Left ventricle myocardium inferior (tissue), 1 donor: ENCODE data around the gene PIGR. TPM values are rescaled to one million over a fixed set of nuclear protein-coding genes. Genes with fewer than 3 reads are reported as not detected.

Source experiments
- DNase-seq: peaks from one replicate; pipeline ENCODE4 v3.0.0-alpha.2; 2020
- H3K27ac ChIP-seq: fragments of 200-600 bp; replicated peaks from 2 replicates; pipeline ENCODE4 v1.8.0; 2021
- H3K27me3 ChIP-seq: fragments of 200-600 bp; 2 replicates; pipeline ENCODE4 v1.8.0; 2021; ENCODE audit warnings: low read depth
- H3K36me3 ChIP-seq: fragments of 200-600 bp; 2 replicates; pipeline ENCODE4 v1.8.0; 2021
- H3K4me1 ChIP-seq: fragments of 200-600 bp; 2 replicates; pipeline ENCODE4 v1.8.0; 2021
- H3K4me3 ChIP-seq: fragments of 200-600 bp; 2 replicates; pipeline ENCODE4 v1.8.0; 2021; ENCODE audit warnings: mild to moderate bottlenecking, moderate library complexity
- H3K9me3 ChIP-seq: fragments of 200-600 bp; replicated peaks from 2 replicates; pipeline ENCODE4 v1.8.0; 2021
- intact Hi-C: fragments of 100-400 bp; cut with micrococcal nuclease; formaldehyde crosslinking; loops from one replicate; pipeline ENCODE4 v1.11.0; 2022
- total RNA-seq: library from RNA; stranded (reverse); fragmentation: NEBNext Ultra II Directional; extraction: Animal tissue kit (Norgen Biotek cat#: 25700); gene quantifications from one replicate; pipeline ENCODE4 v1.2.1, GENCODE V29; 2021
- TF ChIP-seq, protein P1 (sequence below): fragments of 200-600 bp; IDR thresholded peaks from 2 replicates; pipeline ENCODE4 v1.8.0; 2021; ENCODE audit warnings: antibody characterized with exemption, mild to moderate bottlenecking, borderline replicate concordance
- donor health status: DM: no; HTN: yes; CAD: no; lungs with severe emphysema.

Gene PIGR
- total RNA-seq, 1 donor from 2014 or later = 0.91 TPM

DNA sequence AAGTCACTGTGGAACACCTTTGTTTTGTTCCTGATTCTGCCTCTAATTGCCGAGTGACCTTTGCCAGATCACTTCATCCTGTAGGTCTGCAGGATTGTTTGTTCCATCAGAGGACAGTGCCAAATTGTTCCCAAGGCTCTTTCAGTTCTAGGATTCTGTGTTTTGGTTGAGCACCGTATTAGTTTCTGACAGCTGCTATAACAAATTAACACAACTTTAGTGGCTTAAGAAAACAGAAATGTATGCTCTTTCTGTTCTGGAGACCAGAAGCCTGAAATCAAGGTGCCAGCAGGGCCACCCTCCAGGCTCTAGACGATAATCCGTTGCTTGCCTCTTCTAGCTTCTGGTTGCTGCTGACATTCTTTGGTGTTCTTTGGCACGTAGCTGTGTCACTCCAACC is 3.4 kb upstream of the PIGR start:
- Histone ChIP-seq H3K36me3 (no peaks in the 10 kb centered on the region), H3K4me1 (no peaks in the 10 kb centered on the region), H3K9me3 (peaks cover 5% of the 10 kb centered on the region), H3K4me3 (no peak overlapping the region), H3K27ac (no peak overlapping the region), H3K27me3 (peaks cover 59% of the 10 kb centered on the region)
- TF ChIP-seq, protein P1, sequence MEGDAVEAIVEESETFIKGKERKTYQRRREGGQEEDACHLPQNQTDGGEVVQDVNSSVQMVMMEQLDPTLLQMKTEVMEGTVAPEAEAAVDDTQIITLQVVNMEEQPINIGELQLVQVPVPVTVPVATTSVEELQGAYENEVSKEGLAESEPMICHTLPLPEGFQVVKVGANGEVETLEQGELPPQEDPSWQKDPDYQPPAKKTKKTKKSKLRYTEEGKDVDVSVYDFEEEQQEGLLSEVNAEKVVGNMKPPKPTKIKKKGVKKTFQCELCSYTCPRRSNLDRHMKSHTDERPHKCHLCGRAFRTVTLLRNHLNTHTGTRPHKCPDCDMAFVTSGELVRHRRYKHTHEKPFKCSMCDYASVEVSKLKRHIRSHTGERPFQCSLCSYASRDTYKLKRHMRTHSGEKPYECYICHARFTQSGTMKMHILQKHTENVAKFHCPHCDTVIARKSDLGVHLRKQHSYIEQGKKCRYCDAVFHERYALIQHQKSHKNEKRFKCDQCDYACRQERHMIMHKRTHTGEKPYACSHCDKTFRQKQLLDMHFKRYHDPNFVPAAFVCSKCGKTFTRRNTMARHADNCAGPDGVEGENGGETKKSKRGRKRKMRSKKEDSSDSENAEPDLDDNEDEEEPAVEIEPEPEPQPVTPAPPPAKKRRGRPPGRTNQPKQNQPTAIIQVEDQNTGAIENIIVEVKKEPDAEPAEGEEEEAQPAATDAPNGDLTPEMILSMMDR = no peak
- DNase-seq = no peak
- intact Hi-C loops = no loop called here

DNA sequence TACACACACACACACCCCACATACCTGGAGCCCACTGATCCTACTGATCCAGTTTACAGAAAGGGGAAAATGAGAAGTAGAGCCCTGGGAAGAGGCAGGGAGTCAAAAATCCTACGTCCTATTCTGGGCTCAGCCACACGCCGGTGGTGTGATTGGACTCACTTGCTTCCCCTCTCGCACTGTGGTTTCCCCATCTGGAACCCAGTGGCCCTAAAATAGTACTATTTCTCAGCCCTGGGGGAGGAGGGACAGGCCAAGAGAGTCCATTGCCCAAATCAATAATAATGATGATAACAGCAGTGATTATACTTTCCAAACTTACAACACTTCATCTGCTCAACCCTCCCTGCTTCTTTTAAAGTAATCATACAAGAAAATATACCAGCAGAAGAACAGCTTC is 2.9 kb upstream of the PIGR start:
- Histone ChIP-seq H3K4me1 (no peaks in the 10 kb centered on the region), H3K36me3 (no peaks in the 10 kb centered on the region), H3K4me3 (no peak overlapping the region), H3K27ac (no peak overlapping the region), H3K27me3 (peaks cover 62% of the 10 kb centered on the region), H3K9me3 (peaks cover 5% of the 10 kb centered on the region)
- intact Hi-C loops = no loop called here
- TF ChIP-seq, protein P1 = no peak
- no peak for DNase-seq

DNA sequence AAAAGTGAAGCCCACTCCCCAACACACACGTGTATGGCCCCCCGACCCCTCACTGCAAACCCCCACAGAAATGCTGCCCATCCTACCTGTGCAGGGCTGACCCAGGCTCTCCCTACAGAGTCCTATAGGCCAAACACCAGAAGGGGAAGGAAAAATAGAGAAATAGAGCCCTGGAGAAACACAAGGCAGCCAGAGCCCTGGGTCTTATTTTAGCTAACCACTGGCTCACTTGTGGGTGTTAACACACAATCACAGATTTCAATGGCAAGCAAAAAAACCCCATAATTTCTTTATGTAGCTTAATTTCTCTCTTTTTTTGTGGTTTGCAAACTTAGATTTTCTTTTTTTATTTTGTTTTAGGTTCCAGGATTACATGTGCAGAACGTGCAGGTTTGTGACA is 989 bp upstream of the PIGR start:
- TF ChIP-seq, protein P1 = no peak
- peaks cover 73% of the 10 kb centered on the region for H3K27me3 ChIP-seq
- no peak overlapping the region for H3K27ac ChIP-seq
- intact Hi-C loops = no loop called here
- no peak for DNase-seq
- no peak overlapping the region for H3K4me3 ChIP-seq
- H3K36me3 ChIP-seq = no peaks in the 10 kb centered on the region
- no peaks in the 10 kb centered on the region for H3K4me1 ChIP-seq
- H3K9me3 ChIP-seq = peaks cover 5% of the 10 kb centered on the region

DNA sequence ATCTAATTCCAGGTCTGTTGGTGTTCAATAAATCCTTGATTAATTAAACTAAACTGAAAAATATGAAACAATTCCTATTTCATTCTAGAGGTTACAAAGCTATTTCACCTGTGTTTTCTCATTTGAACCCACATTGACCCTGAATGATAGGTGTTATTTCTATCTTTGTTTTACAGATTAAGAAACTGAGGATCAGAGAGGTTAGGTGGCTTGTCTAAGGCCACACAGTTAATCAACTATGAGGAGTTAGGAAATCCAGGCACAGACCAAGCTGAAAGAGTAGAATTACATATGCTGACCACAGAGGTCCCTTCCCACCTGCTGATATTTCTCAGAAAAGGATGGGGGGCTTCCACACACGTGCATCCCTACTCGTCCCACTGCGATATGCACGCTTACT is 487 bp downstream of the PIGR start:
- Histone ChIP-seq H3K4me1 (no peaks in the 10 kb centered on the region), H3K9me3 (peaks cover 5% of the 10 kb centered on the region), H3K27me3 (peaks cover 73% of the 10 kb centered on the region), H3K4me3 (no peak overlapping the region), H3K27ac (no peak overlapping the region), H3K36me3 (no peaks in the 10 kb centered on the region)
- TF ChIP-seq, protein P1 = no peak
- DNase-seq = no peak
- intact Hi-C loops = no loop called here

DNA sequence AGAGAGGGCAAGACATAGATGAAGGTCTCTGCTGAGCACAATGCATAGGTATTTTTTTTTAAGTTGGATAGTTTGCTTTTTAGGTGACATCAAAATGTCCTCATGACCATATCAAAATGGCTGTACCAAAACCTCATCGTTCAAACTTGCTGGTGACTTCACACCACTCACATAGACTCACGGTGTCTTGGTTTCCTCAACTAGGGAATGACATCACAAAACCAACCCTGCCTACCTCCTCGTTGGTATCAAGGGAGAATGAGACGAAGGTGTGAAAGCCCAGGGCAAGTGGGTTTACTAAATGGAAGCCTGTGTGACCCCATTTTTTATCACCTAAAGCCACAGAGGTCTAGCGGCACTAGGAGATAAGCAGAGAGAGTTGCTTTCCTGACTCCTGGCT is 1.6 kb downstream of the PIGR start:
- H3K36me3 ChIP-seq = no peaks in the 10 kb centered on the region
- no peak overlapping the region for H3K27ac ChIP-seq
- no peak for DNase-seq
- TF ChIP-seq, protein P1 = no peak
- H3K4me1 ChIP-seq = no peaks in the 10 kb centered on the region
- H3K27me3 ChIP-seq = peaks cover 63% of the 10 kb centered on the region
- no peak overlapping the region for H3K4me3 ChIP-seq
- peaks cover 2% of the 10 kb centered on the region for H3K9me3 ChIP-seq
- intact Hi-C loops = no loop called here
